GM19467 (cell line): ENCODE measurements around the gene TEKT2.

ENCODE experiments used
- ATAC-seq: cut with Tn5 transposase; IDR thresholded peaks from one replicate; pipeline ENCODE4 v1.9.1; 2021; ENCODE audit warnings: mild to moderate bottlenecking, moderate library complexity; ENCODE audit not compliant: unreplicated experiment

The TEKT2 gene

DNA sequence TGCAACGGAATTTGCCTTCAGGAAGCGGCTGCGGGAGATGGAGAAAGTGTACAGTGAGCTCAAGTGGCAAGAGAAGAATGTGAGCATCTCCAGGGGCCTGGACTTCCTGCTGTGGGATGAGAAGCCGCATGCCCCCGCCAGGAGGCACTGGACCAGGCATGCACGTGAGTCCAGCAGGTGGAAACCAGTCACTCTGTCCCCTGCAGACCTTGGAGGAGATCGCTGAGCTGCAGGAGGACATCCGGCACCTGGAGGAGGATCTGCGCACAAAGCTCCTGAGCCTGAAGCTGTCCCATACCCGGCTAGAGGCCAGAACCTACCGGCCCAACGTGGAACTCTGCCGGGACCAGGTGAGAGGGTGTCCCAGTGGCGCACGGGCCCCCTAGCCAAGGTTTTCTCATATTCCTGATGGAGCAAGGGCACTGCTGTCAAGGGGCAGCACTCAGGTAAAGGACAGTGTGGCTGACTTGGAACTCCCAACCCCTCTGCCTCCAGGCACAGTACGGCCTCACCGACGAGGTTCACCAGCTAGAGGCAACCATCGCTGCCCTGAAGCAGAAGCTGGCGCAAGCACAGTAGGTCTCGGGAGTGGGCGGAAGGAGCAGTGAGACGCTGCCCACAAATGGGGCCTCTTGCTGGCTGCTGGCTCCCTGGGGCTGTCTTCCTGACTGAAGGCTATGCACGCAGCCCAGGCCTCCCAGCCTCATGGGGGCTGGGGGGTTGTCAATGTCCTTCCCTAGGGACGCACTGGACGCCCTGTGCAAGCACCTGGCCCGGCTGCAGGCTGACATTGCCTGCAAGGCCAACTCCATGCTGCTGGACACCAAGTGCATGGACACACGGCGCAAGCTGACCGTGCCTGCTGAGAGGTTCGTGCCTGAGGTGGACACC, 3.6 kb downstream of the TEKT2 start:
- ATAC-seq = no peak

DNA sequence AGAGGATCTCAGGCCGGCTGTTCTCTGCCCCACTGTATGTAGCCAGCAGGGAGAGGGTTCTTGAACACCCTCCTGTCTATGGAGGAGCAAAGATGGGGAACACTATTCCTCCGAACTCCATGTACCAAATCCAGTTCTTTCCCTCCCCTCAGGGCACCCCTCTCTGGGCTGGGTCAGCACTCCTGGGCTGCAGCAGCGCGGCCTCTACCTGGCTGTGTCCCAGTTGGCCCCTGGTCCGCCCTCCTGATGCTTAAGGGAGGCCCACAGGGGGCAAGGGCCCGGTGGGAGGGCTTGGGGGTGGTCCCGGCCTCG, 4.3 kb downstream of the TEKT2 start:
- no peak for ATAC-seq

DNA sequence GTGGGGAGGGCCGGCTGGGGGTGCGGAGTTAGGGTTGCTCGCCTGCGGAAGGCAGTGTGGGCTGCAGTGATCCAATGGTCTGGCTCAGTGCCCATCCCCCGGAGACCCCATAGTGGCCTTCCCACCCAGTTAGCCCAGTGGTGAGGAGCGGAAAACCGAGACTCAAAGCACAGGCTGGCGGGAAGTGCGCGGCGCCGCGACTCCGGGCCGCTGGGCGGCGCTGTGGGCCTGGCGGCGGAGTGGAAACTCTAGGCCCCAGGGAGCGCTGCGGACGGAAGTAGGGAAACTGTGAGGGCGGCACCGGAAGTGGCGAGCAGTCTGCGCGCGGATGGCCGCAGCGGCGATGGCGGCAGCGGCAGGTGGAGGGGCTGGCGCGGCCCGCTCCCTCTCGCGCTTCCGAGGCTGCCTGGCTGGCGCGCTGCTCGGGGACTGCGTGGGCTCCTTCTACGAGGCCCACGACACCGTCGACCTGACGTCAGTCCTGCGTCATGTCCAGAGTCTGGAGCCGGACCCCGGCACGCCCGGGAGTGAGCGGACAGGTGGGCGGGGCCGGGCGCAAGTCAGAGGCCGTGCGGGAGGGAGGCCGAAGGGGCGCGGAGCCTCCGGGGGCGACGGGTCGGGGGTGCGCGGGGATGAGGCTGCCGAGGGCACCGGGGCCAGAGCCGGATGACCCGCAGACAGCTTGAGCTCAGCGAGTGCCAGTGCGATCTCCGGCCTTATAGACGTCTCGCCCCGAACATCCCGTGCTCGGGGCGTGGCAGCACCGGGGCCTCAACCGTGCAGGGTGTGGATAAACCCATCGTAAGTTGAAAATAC, 4.9 kb downstream of the TEKT2 start, which contains the start of gene ADPRS:
ADPRS (plus strand) TSS at position 316 of the 816 bp plus-strand sequence; CDS start at position 329, 13 bp downstream.
- ATAC-seq = peak; percentile 78

DNA sequence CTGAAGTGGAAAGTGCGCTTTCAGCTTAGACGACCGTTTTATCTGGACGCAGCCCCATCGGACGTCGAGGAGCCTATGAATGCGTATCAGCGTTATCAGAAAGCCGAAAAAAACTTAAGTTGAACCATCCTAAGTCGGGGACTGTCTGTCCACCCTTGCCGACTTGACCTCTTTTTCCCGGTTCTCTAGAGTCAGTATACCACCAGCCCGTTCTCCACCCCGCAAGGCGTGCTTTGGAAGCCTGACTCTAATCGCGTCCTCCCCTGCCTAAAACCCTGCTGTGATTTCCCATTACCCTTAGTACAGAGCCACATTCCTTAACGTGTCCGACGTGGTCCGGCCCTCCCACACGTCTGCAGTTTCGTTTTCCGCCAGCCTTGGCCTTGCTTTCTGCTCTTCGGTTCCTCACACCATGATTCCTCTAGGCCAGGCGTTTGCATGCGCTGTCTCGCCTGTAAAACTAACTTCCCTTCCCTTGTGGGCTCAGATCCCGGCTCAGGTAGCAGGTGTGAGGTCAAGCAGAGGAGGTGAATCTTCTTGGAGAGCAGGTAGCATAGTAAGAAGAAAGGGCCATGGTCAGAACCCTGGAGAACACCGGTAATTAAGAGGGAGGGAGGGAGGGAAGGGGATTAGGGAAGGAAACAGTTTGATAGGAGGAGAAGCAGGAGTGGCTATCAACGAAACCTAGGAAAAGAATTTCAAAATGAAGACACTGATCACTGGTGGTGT, 5.7 kb downstream of the TEKT2 start:
- ATAC-seq = peak; percentile 7

DNA sequence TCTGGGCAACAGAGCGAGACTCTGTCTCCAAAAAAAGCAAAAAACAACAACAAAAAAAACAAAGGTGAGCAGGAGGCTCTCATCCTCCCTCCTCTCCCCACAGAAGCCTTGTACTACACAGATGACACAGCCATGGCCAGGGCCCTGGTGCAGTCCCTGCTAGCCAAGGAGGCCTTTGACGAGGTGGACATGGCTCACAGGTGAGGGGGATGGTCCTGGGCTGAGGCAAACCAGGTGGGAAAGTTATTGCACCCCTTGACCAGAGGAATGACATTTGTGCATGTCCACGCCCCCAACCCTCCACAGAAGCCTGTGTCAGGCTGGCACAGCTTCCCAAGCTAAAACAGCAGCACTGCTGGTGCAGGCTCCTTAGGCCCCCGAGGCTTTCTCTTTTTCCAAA, 7.2 kb downstream of the TEKT2 start:
- ATAC-seq = no peak

DNA sequence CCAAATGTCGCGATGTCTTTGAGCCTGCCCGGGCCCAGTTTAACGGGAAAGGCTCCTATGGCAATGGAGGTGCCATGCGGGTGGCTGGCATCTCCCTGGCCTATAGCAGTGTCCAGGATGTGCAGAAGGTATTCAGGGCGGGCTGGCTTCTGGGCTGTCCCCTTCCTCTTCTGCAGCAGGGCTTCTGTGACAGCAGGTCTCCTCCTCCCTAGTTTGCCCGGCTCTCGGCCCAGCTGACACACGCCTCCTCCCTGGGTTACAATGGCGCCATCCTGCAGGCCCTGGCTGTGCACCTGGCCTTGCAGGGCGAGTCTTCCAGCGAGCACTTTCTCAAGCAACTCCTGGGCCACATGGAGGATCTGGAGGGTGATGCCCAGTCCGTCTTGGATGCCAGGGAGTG, 7.8 kb downstream of the TEKT2 start:
- no peak for ATAC-seq

DNA sequence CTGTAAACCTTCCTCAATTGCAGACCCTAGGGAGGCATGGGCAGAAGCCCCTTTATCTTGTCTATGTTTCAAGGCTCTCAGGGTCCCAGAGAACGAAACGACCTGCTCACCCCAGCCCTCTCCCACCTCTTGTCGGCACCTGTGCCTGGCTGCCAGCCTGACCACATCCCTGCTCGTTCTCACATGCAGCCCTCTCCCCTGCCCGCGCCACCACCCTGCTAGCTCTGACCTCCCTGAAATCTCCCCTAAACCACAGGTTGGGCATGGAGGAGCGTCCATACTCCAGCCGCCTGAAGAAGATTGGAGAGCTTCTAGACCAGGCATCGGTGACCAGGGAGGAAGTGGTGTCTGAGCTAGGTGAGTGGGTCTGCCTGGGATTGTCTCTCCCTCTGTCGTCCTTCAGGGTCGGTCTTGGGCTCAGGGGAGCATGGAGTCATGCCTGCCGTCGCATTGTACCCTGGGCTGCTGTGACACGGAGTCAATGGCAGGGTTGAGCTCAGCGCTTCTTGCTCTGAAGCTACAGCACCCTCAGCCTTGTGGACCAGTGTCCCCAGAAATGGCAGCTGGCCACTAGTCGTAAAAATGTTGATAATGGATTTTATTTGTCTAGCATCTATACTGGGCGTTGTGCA, 8.4 kb downstream of the TEKT2 start:
- no peak for ATAC-seq

DNA sequence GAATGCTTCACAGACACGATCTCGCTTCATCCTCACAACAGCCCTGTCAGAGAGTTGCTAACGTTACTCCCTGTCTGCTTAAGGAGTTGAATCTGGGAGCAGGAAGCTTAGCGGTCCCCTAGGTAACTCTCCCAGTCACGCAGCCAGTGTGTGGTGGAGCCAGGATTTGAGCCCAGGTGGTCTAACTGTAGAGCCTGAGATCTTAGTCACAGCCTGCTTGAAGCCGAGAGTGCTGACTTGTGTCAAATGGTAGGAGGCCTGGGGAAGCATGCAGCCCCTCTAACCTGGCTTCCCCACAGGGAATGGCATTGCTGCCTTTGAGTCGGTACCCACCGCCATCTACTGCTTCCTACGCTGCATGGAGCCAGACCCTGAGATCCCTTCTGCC, 8.9 kb downstream of the TEKT2 start:
- ATAC-seq = no peak

DNA sequence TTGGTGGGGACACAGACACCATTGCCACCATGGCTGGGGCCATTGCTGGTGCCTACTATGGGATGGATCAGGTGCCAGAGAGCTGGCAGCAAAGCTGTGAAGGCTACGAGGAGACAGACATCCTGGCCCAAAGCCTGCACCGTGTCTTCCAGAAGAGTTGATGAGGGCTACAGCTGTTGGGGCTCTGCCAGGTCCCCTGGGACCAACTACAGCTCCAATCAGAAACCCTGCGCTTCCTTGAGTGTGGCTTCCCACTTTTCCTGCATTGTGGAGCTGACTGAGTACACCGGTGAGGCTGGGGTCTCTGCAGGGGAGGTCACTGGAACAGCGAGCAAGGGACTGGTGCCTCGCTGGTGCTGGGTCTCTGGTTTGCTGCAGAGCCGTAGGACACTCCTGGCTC, 9.3 kb downstream of the TEKT2 start:
- no peak for ATAC-seq

DNA sequence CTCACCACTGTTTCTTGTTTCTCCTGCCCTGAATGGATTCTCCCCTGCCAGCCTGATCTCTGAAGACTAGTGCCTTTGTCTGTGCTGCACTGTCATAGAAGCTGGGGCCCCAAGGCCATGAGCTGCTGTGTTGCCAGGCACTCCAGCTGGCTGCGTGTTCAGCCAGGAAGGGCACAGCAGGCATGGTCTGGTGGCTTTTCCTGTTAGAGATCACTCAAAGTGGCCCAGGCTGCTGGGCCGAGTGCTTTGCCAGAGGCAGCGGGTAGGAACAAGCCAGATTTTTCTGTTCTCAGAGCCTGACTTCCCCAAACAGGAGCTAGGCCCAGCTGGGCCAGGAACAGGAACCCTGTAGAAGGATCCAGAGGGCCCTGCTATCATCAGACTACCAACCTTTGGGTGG, 10.0 kb downstream of the TEKT2 start:
- no peak for ATAC-seq

DNA sequence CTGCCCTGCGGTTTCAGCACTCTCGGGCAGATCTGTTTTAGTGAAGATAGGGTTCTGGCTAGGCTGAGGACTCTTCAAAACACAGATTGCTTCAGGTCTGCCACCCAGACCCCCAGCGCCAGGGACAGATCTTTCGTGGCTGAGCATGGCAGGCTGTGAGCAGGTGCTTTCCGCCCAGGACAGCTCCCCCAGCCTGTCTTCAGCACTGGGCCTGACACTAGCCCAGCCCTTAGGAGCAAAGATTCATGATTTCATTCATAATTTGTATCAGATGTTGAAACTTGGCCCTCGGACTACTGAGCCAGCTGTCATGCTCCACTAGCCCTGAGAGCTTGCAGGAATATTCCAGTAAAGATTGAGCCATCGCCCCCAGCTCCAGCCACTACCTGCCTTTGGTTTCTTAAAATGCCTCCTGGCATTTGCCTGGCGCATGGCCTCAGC, 10.7 kb downstream of the TEKT2 start:
- no peak for ATAC-seq

DNA sequence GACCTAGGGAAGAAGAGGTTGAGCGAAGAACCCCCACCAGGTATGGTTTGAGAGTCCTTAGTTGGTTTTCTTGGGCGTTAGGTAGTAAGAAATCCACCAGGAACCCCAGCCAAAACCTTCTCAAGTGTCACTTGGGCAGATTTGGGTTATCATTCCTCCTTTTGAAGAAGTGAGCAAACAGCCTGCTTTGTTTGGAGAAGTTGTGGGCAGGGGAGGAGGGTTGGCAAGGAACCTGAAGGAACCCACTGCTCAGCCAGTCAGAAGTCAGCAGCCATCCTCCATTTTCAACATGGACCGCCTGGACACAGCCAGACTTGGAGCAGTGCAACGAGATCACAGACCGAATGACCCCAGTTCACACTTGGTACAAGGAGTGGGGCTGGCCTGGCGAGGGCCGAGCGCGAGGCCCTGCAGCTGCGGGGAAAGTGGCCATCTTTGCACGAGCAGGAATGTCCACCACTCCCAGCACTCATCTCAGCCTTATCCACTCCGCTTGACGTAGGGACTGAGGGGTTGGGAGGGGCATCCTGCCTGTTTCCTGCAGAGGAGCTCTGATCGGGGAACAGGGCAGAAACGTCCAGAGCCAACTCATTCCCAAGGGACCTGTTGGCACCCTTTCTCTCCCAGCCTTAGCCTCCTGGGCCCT, 12.0 kb downstream of the TEKT2 start:
- no peak for ATAC-seq

DNA sequence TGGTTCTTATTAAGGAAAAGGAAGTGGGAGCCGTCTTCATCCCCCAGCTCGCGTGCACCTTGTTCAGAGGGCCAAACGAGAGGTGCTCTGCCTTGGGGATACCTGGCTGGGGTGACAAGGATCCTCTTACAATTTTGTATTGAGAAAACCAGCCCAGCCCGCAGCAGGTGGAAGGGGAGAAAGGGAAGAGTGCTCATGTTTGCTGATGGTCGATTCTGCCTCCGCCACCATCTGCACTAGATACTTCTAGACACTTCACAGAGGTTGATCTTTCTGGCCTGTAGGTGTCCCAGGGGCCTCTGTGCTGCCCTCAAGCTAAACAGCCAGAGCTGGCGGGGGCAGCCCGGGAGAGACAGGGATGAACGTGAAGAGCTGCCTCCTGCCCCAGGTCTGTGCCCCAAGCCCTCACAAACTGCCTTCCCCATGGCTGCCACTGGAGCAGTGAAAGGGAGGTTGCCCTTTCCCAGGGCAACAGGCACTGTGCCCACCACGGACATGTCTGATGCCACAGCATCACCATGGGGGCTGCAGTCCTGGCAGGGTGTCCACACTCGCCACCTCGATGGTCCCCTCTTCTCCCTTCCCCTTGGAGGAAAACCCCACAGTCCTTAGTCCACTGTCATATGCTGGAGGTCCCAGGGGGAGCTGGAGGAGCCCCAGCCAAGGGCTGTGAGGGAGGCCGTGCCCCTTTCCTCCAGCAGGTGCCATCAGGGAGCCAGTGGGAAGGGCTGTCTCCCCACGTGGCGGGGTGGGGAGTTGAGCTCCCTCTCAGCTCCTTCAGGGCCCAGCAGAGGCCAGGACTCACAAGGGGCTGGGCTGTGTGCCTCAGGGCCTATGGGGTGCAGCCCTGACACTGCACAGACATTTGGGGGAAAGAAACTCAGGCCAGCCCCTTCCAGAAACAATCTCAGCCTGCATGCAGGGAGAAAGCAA, 12.9 kb downstream of the TEKT2 start:
- ATAC-seq = no peak

DNA sequence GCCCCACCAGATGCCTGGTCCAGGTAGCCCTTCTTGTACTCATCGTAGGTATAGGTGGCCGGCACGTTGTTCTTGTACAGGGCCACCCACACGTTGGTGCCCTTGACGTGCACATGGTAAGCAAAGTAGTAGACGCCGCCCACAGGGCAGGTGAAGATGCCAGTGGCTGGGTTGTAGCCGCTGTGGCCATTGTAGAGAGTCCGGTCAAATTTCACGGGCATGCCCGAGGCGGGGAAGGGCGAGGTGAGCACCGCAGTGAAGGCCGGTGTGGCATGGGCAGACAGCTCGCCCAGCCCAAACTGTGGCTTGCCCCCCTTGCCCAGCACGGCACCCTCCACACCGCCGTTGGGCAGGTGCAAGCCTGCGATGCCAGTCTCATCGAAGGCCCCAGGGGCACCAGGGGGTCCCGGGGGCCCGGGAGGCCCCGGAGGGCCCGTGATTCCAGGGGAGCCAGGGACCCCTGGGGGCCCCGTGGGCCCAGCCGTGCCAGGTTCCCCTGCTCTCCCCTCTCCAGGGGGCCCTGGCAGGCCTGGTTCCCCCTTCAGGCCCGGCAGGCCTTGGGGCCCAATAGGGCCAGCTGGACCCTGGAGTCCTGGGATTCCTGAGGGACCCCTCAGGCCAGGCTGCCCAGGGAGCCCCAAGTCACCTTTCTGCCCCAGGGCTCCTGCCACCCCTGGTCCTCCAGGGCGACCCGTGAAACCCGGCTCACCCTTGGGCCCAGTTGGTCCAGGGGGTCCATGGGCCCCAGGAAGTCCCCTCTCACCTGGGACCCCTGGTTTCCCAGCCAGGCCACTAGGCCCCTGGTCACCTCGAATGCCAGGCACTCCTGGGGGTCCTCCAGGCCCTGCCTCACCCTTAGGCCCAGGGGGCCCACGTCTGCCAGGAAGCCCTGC, 14.0 kb downstream of the TEKT2 start:
- no peak for ATAC-seq

DNA sequence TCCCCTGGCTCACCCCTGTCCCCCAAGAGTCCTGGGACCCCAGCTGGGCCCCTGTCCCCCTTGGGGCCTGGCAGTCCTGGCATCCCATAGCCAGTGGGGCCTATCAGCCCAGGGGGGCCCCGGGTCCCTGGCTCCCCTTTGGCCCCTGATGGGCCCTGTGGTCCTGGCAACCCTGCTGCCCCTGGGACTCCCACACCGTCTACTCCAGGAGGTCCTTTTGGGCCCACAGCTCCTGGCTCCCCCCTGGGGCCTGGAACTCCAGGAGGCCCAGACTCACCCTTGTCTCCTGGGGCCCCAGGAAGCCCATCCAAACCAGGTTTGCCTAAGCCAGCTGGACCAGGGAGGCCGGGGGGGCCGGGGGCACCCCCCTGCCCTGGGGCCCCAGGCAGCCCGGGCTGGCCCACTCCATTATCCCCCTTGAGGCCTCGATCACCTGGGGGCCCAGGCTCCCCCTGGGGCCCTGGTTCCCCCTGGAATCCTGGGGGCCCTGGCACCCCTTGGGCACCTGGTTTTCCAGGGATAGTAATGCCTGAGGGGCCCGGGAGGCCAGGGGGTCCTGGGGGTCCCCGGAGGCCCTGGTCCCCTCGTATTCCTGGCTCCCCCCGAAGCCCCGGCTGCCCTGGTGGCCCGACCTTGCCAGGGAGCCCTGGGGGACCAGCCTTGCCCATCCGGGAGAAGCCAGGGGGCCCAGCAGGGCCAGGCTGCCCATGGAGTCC, 14.9 kb downstream of the TEKT2 start:
- no peak for ATAC-seq

DNA sequence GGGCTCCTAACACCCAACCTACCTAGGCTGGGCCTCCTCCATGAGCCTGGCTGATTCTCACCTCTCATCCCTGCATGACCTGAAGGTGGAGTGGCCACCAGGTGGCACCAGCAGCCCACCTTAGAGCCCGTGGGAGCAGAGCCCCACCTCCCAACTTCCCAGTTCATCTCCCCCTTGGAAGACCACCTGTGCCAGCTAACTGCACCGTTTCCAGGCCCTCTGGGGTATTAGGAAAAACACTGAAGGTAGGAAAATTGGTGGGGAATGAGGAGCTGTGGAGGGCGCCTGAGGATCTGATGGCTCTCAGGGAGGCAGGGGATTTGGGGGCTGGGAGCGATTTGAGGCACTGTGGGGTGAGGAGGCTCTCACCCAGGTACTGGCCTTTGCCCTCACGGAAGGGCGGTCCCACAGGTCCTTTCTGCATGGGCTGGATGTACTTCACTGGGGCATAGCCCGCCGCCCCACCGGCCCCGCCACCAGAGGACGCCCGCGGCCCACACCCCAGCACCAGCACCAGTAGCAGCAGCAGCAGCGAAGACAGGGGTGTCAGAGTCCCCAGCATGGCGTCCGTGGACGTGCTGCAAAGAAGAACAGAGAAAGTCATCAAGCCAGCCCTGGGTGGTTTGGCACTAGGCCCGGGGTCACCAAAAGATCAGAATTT, 15.9 kb downstream of the TEKT2 start:
- ATAC-seq = no peak

DNA sequence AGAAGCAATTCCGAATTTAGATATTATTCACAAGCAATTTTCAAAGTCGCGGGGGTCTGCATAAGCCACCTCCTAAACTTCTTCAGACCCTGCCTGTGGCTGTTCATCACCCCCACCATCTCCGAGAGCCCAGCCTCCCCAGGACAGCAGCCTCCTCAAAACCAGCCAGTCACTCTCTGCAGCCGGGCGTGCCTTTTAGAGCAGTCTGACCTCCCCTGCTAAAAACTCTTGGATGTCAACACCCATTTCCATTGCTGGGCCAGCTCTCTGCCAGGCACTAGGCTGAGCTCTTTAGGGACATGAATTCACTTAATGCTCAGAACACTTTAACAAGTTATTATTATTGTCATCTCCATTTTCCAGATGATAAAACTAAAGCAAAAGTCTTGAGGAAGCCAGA, 16.5 kb downstream of the TEKT2 start:
- no peak for ATAC-seq
